Activated CD8-positive, alpha-beta memory T cell treated with anti-CD3 and anti-CD28 coated beads for 24 hours (primary cell): Measurements from ENCODE around the gene CYTH1.

Experiments
- DNase-seq: peaks from one replicate; pipeline ENCODE4 v3.0.0-alpha.2; 2020

CYTH1 gene

GRCh38 chr17:78731904-78732303 lies 50.2 kb downstream of the CYTH1 start:
- peak; percentile 52 for DNase-seq

- DNase-seq = no peak
These were observed 52.4 kb downstream of the CYTH1 start for GRCh38 chr17:78729641-78730040.

GRCh38 chr17:78728495-78728894 lies 53.6 kb downstream of the CYTH1 start:
- no peak for DNase-seq

GRCh38 chr17:78727476-78728229 lies 54.4 kb downstream of the CYTH1 start:
- DNase-seq = no peak

GRCh38 chr17:78727057-78727456 lies 55.0 kb downstream of the CYTH1 start:
- no peak for DNase-seq

- DNase-seq = no peak
These were observed 55.6 kb downstream of the CYTH1 start for GRCh38 chr17:78726513-78726912.

- DNase-seq = peak; percentile 68
These were observed 56.5 kb downstream of the CYTH1 start for GRCh38 chr17:78725448-78726021.

GRCh38 chr17:78724999-78725398 lies 57.1 kb downstream of the CYTH1 start:
- peak; percentile 53 for DNase-seq

GRCh38 chr17:78724544-78724943 lies 57.5 kb downstream of the CYTH1 start:
- peak; percentile 47 for DNase-seq

GRCh38 chr17:78723957-78724356 lies 58.1 kb downstream of the CYTH1 start:
- no peak for DNase-seq

- DNase-seq = peak; percentile 49
These were observed 58.9 kb downstream of the CYTH1 start for GRCh38 chr17:78723001-78723796.

- no peak for DNase-seq
These were observed 59.8 kb downstream of the CYTH1 start for GRCh38 chr17:78722246-78722761.

GRCh38 chr17:78719630-78720298 lies 62.3 kb downstream of the CYTH1 start:
- DNase-seq = peak; percentile 63

- DNase-seq = peak; percentile 55
These were observed 63.4 kb downstream of the CYTH1 start for GRCh38 chr17:78718575-78719208.

GRCh38 chr17:78717431-78717980 lies 64.6 kb downstream of the CYTH1 start:
- peak; percentile 53 for DNase-seq

- peak; percentile 71 for DNase-seq
These were observed 65.2 kb downstream of the CYTH1 start for GRCh38 chr17:78716814-78717393.

- no peak for DNase-seq
These were observed 65.8 kb downstream of the CYTH1 start for GRCh38 chr17:78716292-78716691.

- no peak for DNase-seq
These were observed 66.2 kb downstream of the CYTH1 start for GRCh38 chr17:78715876-78716275.

- DNase-seq = peak; percentile 56
These were observed 66.9 kb downstream of the CYTH1 start for GRCh38 chr17:78715000-78715771.

- DNase-seq = no peak
These were observed 67.5 kb downstream of the CYTH1 start for GRCh38 chr17:78714534-78714933.

- no peak for DNase-seq
These were observed 70.0 kb downstream of the CYTH1 start for GRCh38 chr17:78712043-78712442.
